ENCODE results near the gene ZDHHC11B.
"Not testable (repeated sequence)": the region's sequence is repeated elsewhere in the genome, so short reads cannot be mapped to it uniquely, and the experiment has no call there.

ZDHHC11B gene, protein sequence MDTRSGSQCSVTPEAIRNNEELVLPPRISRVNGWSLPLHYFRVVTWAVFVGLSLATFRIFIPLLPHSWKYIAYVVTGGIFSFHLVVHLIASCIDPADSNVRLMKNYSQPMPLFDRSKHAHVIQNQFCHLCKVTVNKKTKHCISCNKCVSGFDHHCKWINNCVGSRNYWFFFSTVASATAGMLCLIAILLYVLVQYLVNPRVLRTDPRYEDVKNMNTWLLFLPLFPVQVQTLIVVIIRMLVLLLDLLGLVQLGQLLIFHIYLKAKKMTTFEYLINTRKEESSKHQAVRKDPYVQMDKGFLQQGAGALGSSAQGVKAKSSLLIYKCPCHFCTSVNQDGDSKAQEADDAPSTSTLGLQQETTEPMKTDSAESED

GRCh38 chr5:784428-785177, at the start of gene ZDHHC11B:
Gene ZDHHC11B (minus strand): TSS chr5:784729. CDS start chr5:766919, 17,810 bp downstream.
- DNase-seq = peak; percentile 97

DNA sequence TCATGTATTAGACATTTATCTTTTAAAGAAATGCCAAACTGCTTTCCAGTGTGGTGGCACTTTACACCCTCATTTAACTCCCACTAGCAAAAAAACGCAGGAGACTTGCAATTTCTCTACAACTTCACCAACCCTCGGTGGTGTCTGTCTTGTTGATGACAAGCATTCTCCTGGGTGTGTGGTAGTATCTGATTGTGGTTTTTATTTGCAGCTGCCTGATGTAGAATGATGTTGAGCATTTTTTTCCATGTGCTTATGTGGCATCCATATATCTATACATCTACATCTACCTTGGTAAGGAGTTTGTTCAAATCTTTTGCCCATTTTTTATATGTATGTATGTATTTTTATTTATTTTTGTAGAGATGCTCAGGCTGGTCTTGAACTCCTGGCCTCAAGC, 49.5 kb upstream of the ZDHHC11B start:
- not testable (repeated sequence) for DNase-seq

GRCh38 chr5:828194-828593, 43.7 kb upstream of the ZDHHC11B start:
- peak; percentile 45 for DNase-seq

GRCh38 chr5:825544-825943, 41.0 kb upstream of the ZDHHC11B start:
- not testable (repeated sequence) for DNase-seq

DNA sequence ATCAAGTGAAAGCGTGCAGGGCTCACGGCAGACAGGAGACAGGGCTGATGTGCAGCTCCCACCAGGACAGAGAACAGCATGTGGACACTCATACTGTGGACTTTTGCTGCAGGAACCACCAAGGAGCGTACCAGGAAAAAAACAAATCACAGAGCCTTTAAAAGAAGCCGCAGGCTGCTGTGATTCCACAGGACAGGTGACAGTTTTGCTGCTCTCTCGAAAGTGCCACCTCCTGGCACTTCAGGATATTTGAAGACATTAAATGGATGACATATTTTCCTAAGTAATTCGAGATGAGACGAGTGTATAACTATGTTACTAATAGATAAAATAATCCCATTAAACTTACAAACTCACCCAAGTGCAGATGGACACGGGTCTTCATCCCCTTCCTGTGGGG, 37.0 kb upstream of the ZDHHC11B start:
- DNase-seq = no peak

DNA sequence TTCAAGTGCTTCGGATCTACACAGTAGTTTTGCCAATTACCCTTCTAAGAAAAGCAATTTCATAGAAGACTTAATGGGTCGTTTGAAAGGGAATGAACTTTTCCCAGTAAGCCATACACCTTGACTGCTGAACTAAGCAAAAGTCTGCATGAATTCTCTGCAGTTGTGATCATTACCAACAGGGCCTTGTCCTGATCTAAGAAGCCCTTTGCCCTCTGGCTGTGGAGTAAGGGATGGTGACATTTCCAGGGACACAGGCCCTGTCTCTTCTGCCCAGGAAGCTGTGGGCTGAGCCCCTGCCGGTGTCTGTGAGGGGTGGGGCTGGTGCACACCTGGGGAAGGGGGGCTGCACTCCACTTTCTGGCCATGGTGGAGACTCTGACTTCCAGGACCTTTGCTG, 35.7 kb upstream of the ZDHHC11B start:
- DNase-seq = no peak

GRCh38 chr5:819078-819477, 34.5 kb upstream of the ZDHHC11B start:
- DNase-seq = no peak

DNA sequence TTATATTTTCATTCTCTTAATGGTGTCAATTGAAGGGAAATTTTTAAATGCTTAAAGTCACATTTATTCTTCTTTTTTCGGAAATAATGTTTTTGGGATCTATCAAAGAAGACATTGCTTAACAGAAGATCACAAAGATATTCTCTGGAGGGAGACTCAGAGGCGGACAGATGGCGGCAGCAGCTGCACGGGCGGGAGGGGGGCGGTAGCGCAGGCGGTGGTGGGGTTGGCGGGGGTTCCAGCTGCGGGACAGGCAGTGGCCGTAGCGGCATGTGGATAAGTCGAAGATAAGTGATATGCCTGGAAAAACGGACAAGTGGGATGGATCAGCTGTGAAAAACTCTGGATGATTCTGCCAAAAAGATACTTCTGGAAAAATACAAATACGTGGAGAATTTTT, 31.6 kb upstream of the ZDHHC11B start:
- no peak for DNase-seq

- DNase-seq = no peak
Measured at GRCh38 chr5:815449-815848, 30.9 kb upstream of the ZDHHC11B start.

GRCh38 chr5:813575-813974, 29.0 kb upstream of the ZDHHC11B start:
- DNase-seq = not testable (repeated sequence)

- DNase-seq = not testable (repeated sequence)
Measured at GRCh38 chr5:811384-811783, 26.9 kb upstream of the ZDHHC11B start.

GRCh38 chr5:807719-808514, 23.4 kb upstream of the ZDHHC11B start:
- DNase-seq = not testable (repeated sequence)

DNA sequence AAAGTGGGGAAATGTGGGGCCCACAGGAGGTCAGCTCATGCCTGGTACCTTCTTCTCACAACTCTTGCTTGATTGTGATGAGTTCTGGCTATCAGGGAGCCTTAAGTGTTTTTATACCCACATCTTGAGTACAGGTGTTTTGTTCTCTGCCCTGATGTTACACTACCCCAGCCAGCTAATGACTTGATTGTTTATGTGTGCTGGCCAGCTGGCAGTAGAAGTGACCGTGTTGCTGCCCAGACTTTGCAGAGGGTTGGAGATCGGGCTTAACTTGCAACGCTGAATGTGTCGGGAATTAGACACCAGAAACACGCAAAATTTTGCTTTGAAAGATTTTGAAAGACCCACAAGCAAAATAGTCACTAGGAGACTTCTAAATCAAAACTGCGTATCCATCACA, 16.9 kb upstream of the ZDHHC11B start:
- DNase-seq = no peak

DNA sequence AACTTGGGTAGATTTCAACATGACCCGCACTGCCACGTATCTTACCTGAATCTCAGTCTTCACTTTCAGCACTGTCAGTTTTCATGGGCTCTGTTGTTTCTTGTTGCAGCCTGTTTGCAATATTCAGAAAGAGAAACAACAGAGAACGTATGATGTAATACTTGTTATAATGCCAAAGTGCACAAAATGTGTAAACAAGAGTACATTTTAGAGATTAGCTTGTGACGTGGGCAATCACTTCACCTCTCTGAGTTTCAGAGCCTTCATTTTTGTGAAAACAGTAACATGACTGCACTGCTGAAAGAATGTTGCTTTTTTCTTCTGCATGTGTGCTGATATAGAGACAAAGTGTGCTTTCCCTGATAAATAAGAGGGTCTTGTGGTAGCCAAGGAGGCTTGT, 16.5 kb upstream of the ZDHHC11B start:
- DNase-seq = not testable (repeated sequence)

GRCh38 chr5:798505-799138, 14.1 kb upstream of the ZDHHC11B start:
- DNase-seq = not testable (repeated sequence)

- DNase-seq = not testable (repeated sequence)
Measured at GRCh38 chr5:797986-798385, 13.5 kb upstream of the ZDHHC11B start.

- DNase-seq = not testable (repeated sequence)
Measured at GRCh38 chr5:795873-796272, 11.3 kb upstream of the ZDHHC11B start.

GRCh38 chr5:794948-795347, 10.4 kb upstream of the ZDHHC11B start:
- not testable (repeated sequence) for DNase-seq

DNA sequence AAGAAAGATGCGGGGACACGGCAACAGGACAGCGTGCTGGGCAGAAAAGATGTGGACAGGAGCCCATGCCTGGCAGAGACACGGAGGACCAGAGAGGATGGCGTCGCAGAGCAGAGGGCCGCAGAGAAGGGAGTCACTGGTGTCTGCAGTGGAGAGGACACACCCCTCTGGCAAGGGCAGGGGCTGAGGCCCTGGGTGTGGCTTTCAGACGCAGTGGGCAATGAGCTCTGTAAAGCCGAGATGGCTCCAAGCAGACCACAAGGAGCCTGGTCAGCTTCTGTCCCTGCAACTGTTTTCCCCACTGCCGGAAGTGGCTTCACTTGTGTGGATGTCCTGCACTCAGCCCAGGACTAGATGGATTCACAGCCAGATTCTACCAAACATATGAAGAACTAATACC, 4.2 kb upstream of the ZDHHC11B start:
- not testable (repeated sequence) for DNase-seq

DNA sequence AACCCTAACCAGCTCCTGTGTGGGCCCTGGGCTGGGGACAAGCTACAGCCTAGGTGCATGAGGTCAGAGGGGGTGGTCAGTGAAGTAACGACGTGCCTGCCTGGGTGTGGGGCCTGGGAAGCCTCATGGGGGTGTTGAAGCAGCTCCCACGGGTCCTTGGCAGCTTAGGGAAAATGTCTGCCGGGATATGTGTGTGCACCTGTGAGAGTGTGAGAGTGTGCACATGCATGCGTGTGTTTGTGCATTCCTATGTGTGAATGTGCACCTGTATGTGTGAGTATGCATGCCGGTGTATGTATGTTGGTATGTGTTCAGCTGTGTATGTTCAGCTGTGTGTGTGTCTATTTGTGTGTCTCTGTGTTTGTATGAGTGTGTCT, 3.3 kb upstream of the ZDHHC11B start:
- DNase-seq = not testable (repeated sequence)

- not testable (repeated sequence) for DNase-seq
Measured at GRCh38 chr5:787224-787856, 2.8 kb upstream of the ZDHHC11B start.

GRCh38 chr5:785181-785705, 714 bp upstream of the ZDHHC11B start:
- DNase-seq = peak; percentile 73

Data from activated effector memory CD4-positive, alpha-beta T cell treated with anti-CD3 and anti-CD28 coated beads, Interleukin-2, amount 50 U/mL, for 16 hours (primary cell).